Muscle layer of colon (tissue), 2 donors: ENCODE data around the gene ZNF512B.
"Not testable (repeated sequence)": the region's sequence is repeated elsewhere in the genome, so short reads cannot be mapped to it uniquely, and the experiment has no call there.

Source experiments
- H3K27ac ChIP-seq: one replicate; pipeline ENCODE4 v1.7.0; 2013; ENCODE audit warnings: low read depth, mild to moderate bottlenecking, low read length, moderate library complexity
- H3K27me3 ChIP-seq, 2 donors: one replicate each; pipeline ENCODE4 v1.7.0; 2013; ENCODE audit warnings: low read length in 2 of 2, mild to moderate bottlenecking in 2 of 2; ENCODE audit not compliant: insufficient read depth in 2 of 2, control insufficient read depth in 1 of 2
- H3K36me3 ChIP-seq: one replicate; pipeline ENCODE4 v1.7.0; 2013; ENCODE audit warnings: mild to moderate bottlenecking, low read length; ENCODE audit not compliant: insufficient read depth
- H3K4me1 ChIP-seq: one replicate; pipeline ENCODE4 v1.7.0; 2013; ENCODE audit warnings: mild to moderate bottlenecking, low read length; ENCODE audit not compliant: insufficient read depth
- H3K4me3 ChIP-seq, 2 donors: one replicate each; pipeline ENCODE4 v1.7.0; 2013; ENCODE audit warnings: low read length in 2 of 2, low read depth in 1 of 2, mild to moderate bottlenecking in 1 of 2, moderate library complexity in 1 of 2
- H3K9ac ChIP-seq: one replicate; pipeline ENCODE4 v1.7.0; 2013; ENCODE audit warnings: low read length
- H3K9me3 ChIP-seq: one replicate; pipeline ENCODE4 v1.7.0; 2013; ENCODE audit warnings: mild to moderate bottlenecking, low read length
- donor health status: abdominal sarcoma.
- donor health status: Adenocarcinoma of cecum.

ZNF512B gene

GRCh38 chr20:63934271-63935068 lies 35.3 kb downstream of the ZNF512B start:
- Histone ChIP-seq H3K36me3 (peaks cover 44% of the 10 kb centered on the region), H3K4me3 (no peak overlapping the region), H3K27me3 (no peaks in the 10 kb centered on the region), H3K9ac (no peak overlapping the region), H3K9me3 (no peaks in the 10 kb centered on the region), H3K27ac (no peak overlapping the region), H3K4me1 (no peaks in the 10 kb centered on the region)

- no peaks in the 10 kb centered on the region for H3K4me1 ChIP-seq
- H3K4me3 ChIP-seq = no peak overlapping the region
- H3K36me3 ChIP-seq = peaks cover 53% of the 10 kb centered on the region
- no peak overlapping the region for H3K9ac ChIP-seq
- H3K27ac ChIP-seq = no peak overlapping the region
- H3K27me3 ChIP-seq = no peaks in the 10 kb centered on the region
- H3K9me3 ChIP-seq = no peaks in the 10 kb centered on the region
Observed at GRCh38 chr20:63933646-63934045, 36.1 kb downstream of the ZNF512B start.

- Histone ChIP-seq H3K27ac (no peak overlapping the region), H3K27me3 (no peaks in the 10 kb centered on the region), H3K36me3 (peaks cover 60% of the 10 kb centered on the region)
Observed at GRCh38 chr20:63932606-63933160, 37.0 kb downstream of the ZNF512B start.

GRCh38 chr20:63931735-63932134 lies 38.0 kb downstream of the ZNF512B start:
- no peak overlapping the region for H3K27ac ChIP-seq
- H3K9me3 ChIP-seq = no peaks in the 10 kb centered on the region
- no peak overlapping the region for H3K4me3 ChIP-seq
- no peak overlapping the region for H3K9ac ChIP-seq
- H3K36me3 ChIP-seq = peaks cover 60% of the 10 kb centered on the region
- no peaks in the 10 kb centered on the region for H3K4me1 ChIP-seq
- no peaks in the 10 kb centered on the region for H3K27me3 ChIP-seq

More at GRCh38 chr20:63932606-63933160, 37.0 kb downstream of the ZNF512B start:
- no peak overlapping the region for H3K4me3 ChIP-seq
- no peaks in the 10 kb centered on the region for H3K9me3 ChIP-seq
- no peaks in the 10 kb centered on the region for H3K4me1 ChIP-seq
- H3K9ac ChIP-seq = no peak overlapping the region

- Histone ChIP-seq H3K4me1 (no peaks in the 10 kb centered on the region), H3K27ac (no peak overlapping the region), H3K36me3 (peaks cover 67% of the 10 kb centered on the region)
Observed at GRCh38 chr20:63930971-63931553, 38.7 kb downstream of the ZNF512B start.

GRCh38 chr20:63929473-63929883 lies 40.3 kb downstream of the ZNF512B start:
- H3K36me3 ChIP-seq = peaks cover 54% of the 10 kb centered on the region
- not testable (repeated sequence) for H3K4me1 ChIP-seq, H3K9ac ChIP-seq, H3K4me3 ChIP-seq, H3K9me3 ChIP-seq, H3K27ac ChIP-seq, H3K27me3 ChIP-seq

More at GRCh38 chr20:63930971-63931553, 38.7 kb downstream of the ZNF512B start:
- no peak overlapping the region for H3K9ac ChIP-seq
- no peaks in the 10 kb centered on the region for H3K27me3 ChIP-seq
- no peak overlapping the region for H3K4me3 ChIP-seq
- no peaks in the 10 kb centered on the region for H3K9me3 ChIP-seq

- no peak overlapping the region for H3K27ac ChIP-seq
- no peaks in the 10 kb centered on the region for H3K27me3 ChIP-seq
- no peaks in the 10 kb centered on the region for H3K9me3 ChIP-seq
- H3K4me1 ChIP-seq = no peaks in the 10 kb centered on the region
- peaks cover 52% of the 10 kb centered on the region for H3K36me3 ChIP-seq
- no peak overlapping the region for H3K4me3 ChIP-seq
- no peak overlapping the region for H3K9ac ChIP-seq
Observed at GRCh38 chr20:63929071-63929470, 40.7 kb downstream of the ZNF512B start.

- H3K9me3 ChIP-seq = no peaks in the 10 kb centered on the region
- H3K9ac ChIP-seq = no peak overlapping the region
- no peak overlapping the region for H3K27ac ChIP-seq
- peaks cover 35% of the 10 kb centered on the region for H3K36me3 ChIP-seq
- no peaks in the 10 kb centered on the region for H3K4me1 ChIP-seq
- H3K4me3 ChIP-seq = no peak overlapping the region
- H3K27me3 ChIP-seq = no peaks in the 10 kb centered on the region
Observed at GRCh38 chr20:63926298-63926697, 43.4 kb downstream of the ZNF512B start.

GRCh38 chr20:63924241-63924640 lies 45.5 kb downstream of the ZNF512B start:
- Histone ChIP-seq H3K36me3 (peaks cover 21% of the 10 kb centered on the region), H3K9ac (no peak overlapping the region), H3K4me1 (no peaks in the 10 kb centered on the region), H3K4me3 (no peak overlapping the region), H3K27ac (no peak overlapping the region), H3K9me3 (no peaks in the 10 kb centered on the region), H3K27me3 (no peaks in the 10 kb centered on the region)

- H3K27ac ChIP-seq = no peak overlapping the region
- no peaks in the 10 kb centered on the region for H3K4me1 ChIP-seq
- H3K4me3 ChIP-seq = no peak overlapping the region
- peaks cover 15% of the 10 kb centered on the region for H3K36me3 ChIP-seq
- H3K9me3 ChIP-seq = no peaks in the 10 kb centered on the region
- H3K27me3 ChIP-seq = no peaks in the 10 kb centered on the region
- no peak overlapping the region for H3K9ac ChIP-seq
Observed at GRCh38 chr20:63923651-63924050, 46.1 kb downstream of the ZNF512B start.

GRCh38 chr20:63920226-63920625 lies 49.5 kb downstream of the ZNF512B start:
- Histone ChIP-seq H3K27ac (no peak overlapping the region), H3K4me3 (no peak overlapping the region)

More at GRCh38 chr20:63920226-63920625, 49.5 kb downstream of the ZNF512B start:
- Histone ChIP-seq H3K36me3 (peaks cover 6% of the 10 kb centered on the region), H3K4me1 (no peaks in the 10 kb centered on the region), H3K9me3 (no peaks in the 10 kb centered on the region), H3K9ac (no peak overlapping the region), H3K27me3 (no peaks in the 10 kb centered on the region)
